MM.1S (cell line): ENCODE data around the gene OR5V1.

Experiments
- DNase-seq: peaks from one replicate; pipeline ENCODE4 v3.0.0-alpha.2; 2015
- H2AFZ ChIP-seq: fragments of 300-600 bp; sonication (generic); 2 replicates; pipeline ENCODE4 v1.6.0; 2016; ENCODE audit warnings: antibody characterized with exemption, low read length
- H3F3A ChIP-seq: fragments of 300-600 bp; sonication (generic); 2 replicates; pipeline ENCODE4 v1.6.1; 2016; ENCODE audit warnings: mild to moderate bottlenecking, antibody characterized with exemption, low read length, moderate library complexity, mixed read lengths; ENCODE audit not compliant: insufficient read depth
- H3K27ac ChIP-seq: fragments of 300-600 bp; sonication (generic); 2 replicates; pipeline ENCODE4 v1.5.1; 2016; ENCODE audit warnings: mild to moderate bottlenecking, low read length
- H3K27me3 ChIP-seq: fragments of 300-600 bp; sonication (generic); replicated peaks from 2 replicates; pipeline ENCODE4 v1.6.0; 2016; ENCODE audit warnings: low read length; ENCODE audit not compliant: insufficient read depth
- H3K36me3 ChIP-seq: fragments of 300-600 bp; sonication (generic); replicated peaks from 2 replicates; pipeline ENCODE4 v1.6.1; 2016; ENCODE audit warnings: mild to moderate bottlenecking, low read length, mixed read lengths; ENCODE audit not compliant: insufficient read depth
- H3K4me1 ChIP-seq: fragments of 300-600 bp; sonication (generic); 2 replicates; pipeline ENCODE4 v1.6.1; 2016; ENCODE audit warnings: low read length, mixed read lengths
- H3K4me2 ChIP-seq: fragments of 300-600 bp; sonication (generic); 2 replicates; pipeline ENCODE4 v1.6.0; 2016; ENCODE audit warnings: low read depth, low read length
- H3K4me3 ChIP-seq: fragments of 300-600 bp; sonication (generic); 2 replicates; pipeline ENCODE4 v1.5.1; 2016; ENCODE audit warnings: low read length, mixed read lengths
- H3K79me2 ChIP-seq: fragments of 300-600 bp; sonication (generic); 2 replicates; pipeline ENCODE4 v1.6.1; 2016; ENCODE audit warnings: mixed run types, low read length, mixed read lengths
- H3K9ac ChIP-seq: fragments of 300-600 bp; sonication (generic); 2 replicates; pipeline ENCODE4 v1.6.1; 2016; ENCODE audit warnings: low read length, mixed read lengths
- H3K9me2 ChIP-seq: fragments of 300-600 bp; sonication (generic); replicated peaks from 2 replicates; pipeline ENCODE4 v1.6.1; 2016; ENCODE audit warnings: mild to moderate bottlenecking, low read length, mixed read lengths; ENCODE audit not compliant: insufficient read depth
- H3K9me3 ChIP-seq: fragments of 300-600 bp; sonication (generic); replicated peaks from 2 replicates; pipeline ENCODE4 v1.6.1; 2016; ENCODE audit warnings: mild to moderate bottlenecking, low read length, mixed read lengths; ENCODE audit not compliant: insufficient read depth
- H4K20me1 ChIP-seq: fragments of 300-600 bp; sonication (generic); 2 replicates; pipeline ENCODE4 v1.6.1; 2016; ENCODE audit warnings: mild to moderate bottlenecking, low read length, moderate library complexity, mixed read lengths; ENCODE audit not compliant: insufficient read depth
- EZH2 ChIP-seq: fragments of 300-600 bp; sonication (generic); optimal IDR thresholded peaks from 2 replicates; pipeline ENCODE3; 2017; ENCODE audit warnings: low read depth, mild to moderate bottlenecking, antibody characterized with exemption, low read length, mixed read lengths
- EZH2phosphoT487 ChIP-seq: fragments of 300-600 bp; sonication (generic); IDR thresholded peaks from 2 replicates; pipeline ENCODE4 v1.6.1; 2018; ENCODE audit warnings: antibody characterized with exemption, low read length
- TF ChIP-seq, protein P1 (sequence below): fragments of 300-600 bp; sonication (generic); IDR thresholded peaks from 2 replicates; pipeline ENCODE4 v1.5.1; 2016; ENCODE audit warnings: antibody characterized with exemption, low read length, mixed read lengths

OR5V1 gene

DNA sequence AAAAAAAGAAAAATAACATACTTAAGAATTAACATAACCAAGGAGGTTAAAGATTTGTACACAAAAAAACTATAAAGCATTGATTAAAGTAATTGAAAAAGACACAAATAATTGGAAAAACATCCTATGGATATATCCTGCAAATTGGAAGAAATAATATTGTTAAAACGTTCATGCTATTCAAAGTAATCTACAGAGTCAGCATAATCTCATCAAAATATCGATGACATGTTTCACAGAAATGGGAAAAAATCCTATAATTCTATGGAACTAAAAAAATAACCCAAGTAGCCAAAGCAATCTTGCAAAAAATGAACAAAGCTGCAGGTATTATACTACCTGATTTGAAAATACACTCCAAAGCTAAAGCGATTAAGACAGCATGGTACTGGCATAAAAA lies 23.3 kb downstream of the OR5V1 start:
- Histone ChIP-seq H3K9me3 (no peaks in the 10 kb centered on the region), H3K36me3 (no peaks in the 10 kb centered on the region), H3K27me3 (no peaks in the 10 kb centered on the region), H3K27ac (no peak overlapping the region), H3K9ac (no peak overlapping the region), H3K79me2 (no peaks in the 10 kb centered on the region), H3K4me1 (no peaks in the 10 kb centered on the region), H3F3A (no peaks in the 10 kb centered on the region), H3K9me2 (no peaks in the 10 kb centered on the region), H4K20me1 (no peaks in the 10 kb centered on the region), H2AFZ (no peak overlapping the region), H3K4me3 (no peak overlapping the region), H3K4me2 (no peak overlapping the region)
- TF ChIP-seq EZH2phosphoT487 (no peak), EZH2 (no peak)
- TF ChIP-seq, protein P1, sequence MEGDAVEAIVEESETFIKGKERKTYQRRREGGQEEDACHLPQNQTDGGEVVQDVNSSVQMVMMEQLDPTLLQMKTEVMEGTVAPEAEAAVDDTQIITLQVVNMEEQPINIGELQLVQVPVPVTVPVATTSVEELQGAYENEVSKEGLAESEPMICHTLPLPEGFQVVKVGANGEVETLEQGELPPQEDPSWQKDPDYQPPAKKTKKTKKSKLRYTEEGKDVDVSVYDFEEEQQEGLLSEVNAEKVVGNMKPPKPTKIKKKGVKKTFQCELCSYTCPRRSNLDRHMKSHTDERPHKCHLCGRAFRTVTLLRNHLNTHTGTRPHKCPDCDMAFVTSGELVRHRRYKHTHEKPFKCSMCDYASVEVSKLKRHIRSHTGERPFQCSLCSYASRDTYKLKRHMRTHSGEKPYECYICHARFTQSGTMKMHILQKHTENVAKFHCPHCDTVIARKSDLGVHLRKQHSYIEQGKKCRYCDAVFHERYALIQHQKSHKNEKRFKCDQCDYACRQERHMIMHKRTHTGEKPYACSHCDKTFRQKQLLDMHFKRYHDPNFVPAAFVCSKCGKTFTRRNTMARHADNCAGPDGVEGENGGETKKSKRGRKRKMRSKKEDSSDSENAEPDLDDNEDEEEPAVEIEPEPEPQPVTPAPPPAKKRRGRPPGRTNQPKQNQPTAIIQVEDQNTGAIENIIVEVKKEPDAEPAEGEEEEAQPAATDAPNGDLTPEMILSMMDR, result no peak
- no peak for DNase-seq

DNA sequence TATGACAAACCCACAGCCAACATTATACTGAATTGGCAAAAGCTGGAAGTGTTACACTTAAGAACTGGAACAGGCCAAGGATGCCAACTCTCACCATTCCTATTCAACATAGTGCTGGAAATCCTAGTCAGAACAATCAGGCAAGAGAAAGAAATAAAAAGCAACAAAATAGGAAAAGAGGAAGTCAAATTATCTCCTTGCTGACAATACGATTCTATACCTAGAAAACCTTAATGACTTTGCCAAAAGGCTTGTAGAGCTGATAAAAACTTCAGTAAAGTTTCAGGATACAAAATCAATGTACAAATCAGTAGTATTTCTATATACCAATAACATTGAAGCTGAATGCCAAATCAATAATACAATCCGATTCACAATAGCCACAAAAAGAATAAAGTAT lies 32.4 kb downstream of the OR5V1 start:
- no peak for DNase-seq
- Histone ChIP-seq H3K36me3 (no peaks in the 10 kb centered on the region), H3F3A (no peaks in the 10 kb centered on the region), H3K4me2 (no peak overlapping the region), H3K27me3 (no peaks in the 10 kb centered on the region), H3K4me1 (no peaks in the 10 kb centered on the region), H2AFZ (no peak overlapping the region), H4K20me1 (no peaks in the 10 kb centered on the region), H3K27ac (no peak overlapping the region), H3K4me3 (no peak overlapping the region), H3K79me2 (no peaks in the 10 kb centered on the region), H3K9me2 (no peaks in the 10 kb centered on the region), H3K9me3 (no peaks in the 10 kb centered on the region), H3K9ac (no peak overlapping the region)
- TF ChIP-seq EZH2, result no peak
- TF ChIP-seq, protein P1, result no peak

DNA sequence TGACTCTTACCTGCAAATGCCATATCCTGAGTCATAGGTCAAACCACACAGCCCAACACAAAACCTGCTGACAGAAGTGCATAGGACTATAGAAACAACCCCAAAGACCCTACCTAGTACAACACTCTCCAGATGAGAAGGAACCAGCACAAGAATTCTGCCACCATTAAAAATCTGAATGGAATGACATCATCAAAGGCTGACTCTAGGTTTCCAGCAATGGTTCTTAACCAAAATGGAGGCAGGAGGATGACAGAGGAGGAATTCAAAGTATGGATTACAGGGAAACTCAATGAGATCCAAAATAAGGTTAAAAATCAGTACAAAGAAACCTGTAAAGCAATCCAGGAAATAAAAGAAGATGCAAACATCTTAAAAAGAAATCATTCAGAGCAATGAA lies 36.0 kb downstream of the OR5V1 start:
- no peaks in the 10 kb centered on the region for H4K20me1 ChIP-seq
- H3K79me2 ChIP-seq, result no peaks in the 10 kb centered on the region
- H3K4me1 ChIP-seq, result no peaks in the 10 kb centered on the region
- DNase-seq, result no peak
- no peaks in the 10 kb centered on the region for H3K9me3 ChIP-seq
- TF ChIP-seq, protein P1, result no peak
- no peak for TF ChIP-seq EZH2
- TF ChIP-seq EZH2phosphoT487, result no peak
- H3K36me3 ChIP-seq, result no peaks in the 10 kb centered on the region
- no peaks in the 10 kb centered on the region for H3K9me2 ChIP-seq
- no peaks in the 10 kb centered on the region for H3K27me3 ChIP-seq
- no peak overlapping the region for H3K9ac ChIP-seq
- H3K27ac ChIP-seq, result no peak overlapping the region
- H3K4me2 ChIP-seq, result no peak overlapping the region
- no peak overlapping the region for H3K4me3 ChIP-seq
- H3F3A ChIP-seq, result no peaks in the 10 kb centered on the region
- H2AFZ ChIP-seq, result no peak overlapping the region
